Measurements from ENCODE around the gene ACTR3. TPM values are rescaled to one million over a fixed set of nuclear protein-coding genes. Genes with fewer than 3 reads are reported as not detected.

The ACTR3 gene
- total and polyA plus RNA-seq, 2 donors (not counting 1 experiment from before 2014, with no cell fraction given) = 64.3 to 249 TPM

GRCh38 chr2:113986762-113987290, 96.9 kb downstream of the ACTR3 start:
- H3K27me3 ChIP-seq (replicated peaks in 1 of 4; ENCODE audit: control extremely low read depth in 1 of 4, control insufficient read depth in 3 of 4, insufficient read depth in 4 of 4, low read length in 3 of 4) = no peaks in the 10 kb centered on the region
- no peaks in the 10 kb centered on the region for H3K27me3 Mint-ChIP-seq
- no peak overlapping the region for H3K4me3 Mint-ChIP-seq
- CTCF ChIA-PET = no interaction called here
- H3K4me1 ChIP-seq (ENCODE audit: control insufficient read depth in 2 of 2, insufficient read depth in 2 of 2, low read length in 2 of 2) = no peaks in the 10 kb centered on the region
- intact Hi-C loops (cut with micrococcal nuclease) = no loop called here
- POLR2A ChIA-PET = no interaction called here
- ATAC-seq (ENCODE audit: low read depth) = no peak
- H3K9ac ChIP-seq (ENCODE audit: low read length) = no peak overlapping the region
- no peak overlapping the region for H3K27ac Mint-ChIP-seq
- no peak overlapping the region for H3K4me2 ChIP-seq (replicated peaks; ENCODE audit: low read depth, low read length, poor library complexity, severe bottlenecking)
- no peak for DNase-seq
- no peaks in the 10 kb centered on the region for H3K9me3 ChIP-seq (ENCODE audit: control extremely low read depth in 1 of 3, control insufficient read depth in 2 of 3, insufficient read depth in 1 of 3, low read length in 2 of 3)
- H3K36me3 ChIP-seq (replicated peaks in 1 of 2; ENCODE audit: control extremely low read depth in 1 of 2, control insufficient read depth in 1 of 2, extremely low read depth in 1 of 2, insufficient read depth in 2 of 2, low read length in 1 of 2) = no peaks in the 10 kb centered on the region
- no peak overlapping the region for H3K4me3 ChIP-seq (ENCODE audit: control extremely low read depth in 1 of 5, extremely low read depth in 1 of 5, insufficient read depth in 1 of 5, low read depth in 2 of 5, low read length in 4 of 5)
- H3K9me3 Mint-ChIP-seq (ENCODE audit: insufficient read depth) = no peaks in the 10 kb centered on the region
- no peaks in the 10 kb centered on the region for H3K79me2 ChIP-seq (ENCODE audit: control insufficient read depth, insufficient read depth, low read length)
- no peak overlapping the region for H3K27ac ChIP-seq (ENCODE audit: low read length in 2 of 2)
- no peak overlapping the region for H2AFZ ChIP-seq (ENCODE audit: insufficient read depth, low read depth, low read length, poor library complexity, severe bottlenecking)
- 100% methylated on average over 2 of the region's 4 CpGs for WGBS (ENCODE audit: insufficient coverage)
- H4K20me1 ChIP-seq (ENCODE audit: control insufficient read depth, insufficient read depth, low read length, poor library complexity, severe bottlenecking) = no peaks in the 10 kb centered on the region
- no peak for TF ChIP-seq CTCF (IDR thresholded peaks at IDR 0.05)
- no peak for TF ChIP-seq EZH2 (IDR thresholded peaks at IDR 0.05; ENCODE audit: borderline replicate concordance, insufficient read depth, low read depth, low read length, poor library complexity, severe bottlenecking)
- no peaks in the 10 kb centered on the region for H3K4me1 Mint-ChIP-seq

GRCh38 chr2:113992090-113992489, 102.2 kb downstream of the ACTR3 start:
- Histone ChIP-seq H3K27me3 (replicated peaks in 1 of 4; ENCODE audit: control extremely low read depth in 1 of 4, control insufficient read depth in 3 of 4, insufficient read depth in 4 of 4, low read length in 3 of 4) (no peaks in the 10 kb centered on the region), H3K4me1 (ENCODE audit: control insufficient read depth in 2 of 2, insufficient read depth in 2 of 2, low read length in 2 of 2) (no peaks in the 10 kb centered on the region), H3K4me2 (replicated peaks; ENCODE audit: low read depth, low read length, poor library complexity, severe bottlenecking) (no peak overlapping the region), H3K79me2 (ENCODE audit: control insufficient read depth, insufficient read depth, low read length) (no peaks in the 10 kb centered on the region), H3K9me3 (ENCODE audit: control extremely low read depth in 1 of 3, control insufficient read depth in 2 of 3, insufficient read depth in 1 of 3, low read length in 2 of 3) (no peaks in the 10 kb centered on the region), H3K27ac (ENCODE audit: low read length in 2 of 2) (no peak overlapping the region), H3K4me3 (ENCODE audit: control extremely low read depth in 1 of 5, extremely low read depth in 1 of 5, insufficient read depth in 1 of 5, low read depth in 2 of 5, low read length in 4 of 5) (no peak overlapping the region), H2AFZ (ENCODE audit: insufficient read depth, low read depth, low read length, poor library complexity, severe bottlenecking) (no peak overlapping the region), H4K20me1 (ENCODE audit: control insufficient read depth, insufficient read depth, low read length, poor library complexity, severe bottlenecking) (no peaks in the 10 kb centered on the region), H3K9ac (ENCODE audit: low read length) (no peak overlapping the region), H3K36me3 (replicated peaks in 1 of 2; ENCODE audit: control extremely low read depth in 1 of 2, control insufficient read depth in 1 of 2, extremely low read depth in 1 of 2, insufficient read depth in 2 of 2, low read length in 1 of 2) (no peaks in the 10 kb centered on the region)
- CTCF ChIA-PET = no interaction called here
- H3K4me1 Mint-ChIP-seq = no peaks in the 10 kb centered on the region
- no peaks in the 10 kb centered on the region for H3K27me3 Mint-ChIP-seq
- no peak overlapping the region for H3K4me3 Mint-ChIP-seq
- peaks cover 2% of the 10 kb centered on the region for H3K9me3 Mint-ChIP-seq (ENCODE audit: insufficient read depth)
- TF ChIP-seq CTCF (IDR thresholded peaks at IDR 0.05) (no peak), EZH2 (IDR thresholded peaks at IDR 0.05; ENCODE audit: borderline replicate concordance, insufficient read depth, low read depth, low read length, poor library complexity, severe bottlenecking) (no peak)
- ATAC-seq (ENCODE audit: low read depth) = no peak
- no peak for DNase-seq
- intact Hi-C loops (cut with micrococcal nuclease) = no loop called here
- no peak overlapping the region for H3K27ac Mint-ChIP-seq
- POLR2A ChIA-PET = no interaction called here
- WGBS (ENCODE audit: insufficient coverage) = 92% methylated on average over 1 of the region's 1 CpG
